H9 (cell line): ENCODE measurements around the gene ABHD14A. TPM values are rescaled to one million over a fixed set of nuclear protein-coding genes. Genes with fewer than 3 reads are reported as not detected.

Source experiments
- DNase-seq: peaks from one replicate; pipeline ENCODE4 v3.0.0-alpha.2; 2017
- H2AFZ ChIP-seq: one replicate; pipeline ENCODE4 v1.6.1; 2013; ENCODE audit warnings: mild to moderate bottlenecking, low read length, control low read depth, moderate library complexity
- H2AK5ac ChIP-seq: 2 replicates; pipeline ENCODE4 v1.6.1; 2013; ENCODE audit warnings: low read length, control low read depth, mixed read lengths; ENCODE audit not compliant: insufficient read length
- H2BK120ac ChIP-seq: one replicate; pipeline ENCODE4 v1.6.1; 2013; ENCODE audit warnings: low read depth, mild to moderate bottlenecking, low read length, control low read depth, inconsistent platforms; ENCODE audit not compliant: poor library complexity, severe bottlenecking
- H2BK12ac ChIP-seq: 2 replicates; pipeline ENCODE4 v1.6.1; 2013; ENCODE audit warnings: low read length, control low read depth, mixed read lengths, low read depth; ENCODE audit not compliant: insufficient read length
- H2BK15ac ChIP-seq: 2 replicates; pipeline ENCODE4 v1.6.1; 2013; ENCODE audit warnings: low read depth, low read length, control low read depth
- H2BK20ac ChIP-seq: one replicate; pipeline ENCODE4 v1.6.1; 2013; ENCODE audit warnings: low read depth, mild to moderate bottlenecking, low read length, control low read depth, inconsistent platforms; ENCODE audit not compliant: poor library complexity, severe bottlenecking
- H2BK5ac ChIP-seq: 2 replicates; pipeline ENCODE4 v1.6.1; 2013; ENCODE audit warnings: low read length, control low read depth, mixed read lengths; ENCODE audit not compliant: insufficient read length
- H3K14ac ChIP-seq: 2 replicates; pipeline ENCODE4 v1.6.1; 2013; ENCODE audit warnings: low read length, control low read depth; ENCODE audit not compliant: insufficient read depth
- H3K18ac ChIP-seq: 2 replicates; pipeline ENCODE4 v1.6.1; 2013; ENCODE audit warnings: low read depth, mild to moderate bottlenecking, mixed read lengths, low read length, control low read depth; ENCODE audit not compliant: insufficient read length
- H3K23ac ChIP-seq: 2 replicates; pipeline ENCODE4 v1.6.1; 2013; ENCODE audit warnings: low read length, control low read depth, mixed read lengths, low read depth; ENCODE audit not compliant: insufficient read length
- H3K23me2 ChIP-seq: 2 replicates; pipeline ENCODE4 v1.6.1; 2013; ENCODE audit warnings: low read depth, mild to moderate bottlenecking, mixed read lengths, low read length, control low read depth; ENCODE audit not compliant: insufficient read length, poor library complexity, severe bottlenecking
- H3K27ac ChIP-seq: 2 replicates; pipeline ENCODE4 v1.5.1; 2013; ENCODE audit warnings: low read length, control low read depth, mixed read lengths, low read depth; ENCODE audit not compliant: insufficient read length
- H3K27me3 ChIP-seq: 2 replicates; pipeline ENCODE4 v1.6.1; 2013; ENCODE audit warnings: low read length, control low read depth, inconsistent platforms; ENCODE audit not compliant: insufficient read depth
- H3K4ac ChIP-seq: 2 replicates; pipeline ENCODE4 v1.6.1; 2013; ENCODE audit warnings: low read depth, mild to moderate bottlenecking, control low read depth, inconsistent platforms, low read length, moderate library complexity
- H3K4me1 ChIP-seq: 2 replicates; pipeline ENCODE4 v1.6.1; 2013; ENCODE audit warnings: low read length, control low read depth, inconsistent platforms; ENCODE audit not compliant: insufficient read depth
- H3K4me2 ChIP-seq: 2 replicates; pipeline ENCODE4 v1.6.1; 2013; ENCODE audit warnings: low read length, control low read depth, mixed read lengths; ENCODE audit not compliant: insufficient read length, insufficient read depth
- H3K56ac ChIP-seq: 2 replicates; pipeline ENCODE4 v1.6.1; 2013; ENCODE audit warnings: low read depth, mild to moderate bottlenecking, mixed read lengths, low read length, control low read depth; ENCODE audit not compliant: insufficient read length
- H3K79me1 ChIP-seq: 2 replicates; pipeline ENCODE4 v1.6.1; 2013; ENCODE audit warnings: low read depth, mild to moderate bottlenecking, moderate library complexity, low read length, control low read depth, inconsistent platforms; ENCODE audit not compliant: insufficient read depth, poor library complexity, severe bottlenecking
- H3K79me2 ChIP-seq: 2 replicates; pipeline ENCODE4 v1.6.1; 2013; ENCODE audit warnings: low read length, control low read depth, inconsistent platforms; ENCODE audit not compliant: insufficient read depth
- H3K9ac ChIP-seq: 2 replicates; pipeline ENCODE4 v1.6.1; 2013; ENCODE audit warnings: low read length, control low read depth, mixed read lengths; ENCODE audit not compliant: insufficient read length; ENCODE audit errors: extremely low read depth
- H3K9me3 ChIP-seq: one replicate; pipeline ENCODE4 v1.6.1; 2013; ENCODE audit warnings: low read depth, low read length, inconsistent platforms; ENCODE audit not compliant: control insufficient read depth
- H3T11ph ChIP-seq: one replicate; pipeline ENCODE4 v1.6.1; 2013; ENCODE audit warnings: mild to moderate bottlenecking, low read length, control low read depth, inconsistent platforms
- H4K20me1 ChIP-seq: one replicate; pipeline ENCODE4 v1.6.1; 2013; ENCODE audit not compliant: control insufficient read depth, insufficient read length, insufficient read depth
- H4K5ac ChIP-seq: 2 replicates; pipeline ENCODE4 v1.6.1; 2013; ENCODE audit warnings: low read depth, mild to moderate bottlenecking, mixed read lengths, low read length, control low read depth; ENCODE audit not compliant: insufficient read length
- H4K8ac ChIP-seq: replicated peaks from 2 replicates; pipeline ENCODE4 v1.6.1; 2013; ENCODE audit warnings: low read length, control low read depth, mixed read lengths, low read depth; ENCODE audit not compliant: insufficient read length
- H4K91ac ChIP-seq: 2 replicates; pipeline ENCODE4 v1.6.1; 2013; ENCODE audit warnings: low read depth, mild to moderate bottlenecking, moderate library complexity, mixed read lengths, low read length, control low read depth; ENCODE audit not compliant: insufficient read length
- H3K27ac Mint-ChIP-seq, 3 experiments: 2 replicates in 2 of 3; 3 replicates in 1 of 3; pipeline ENCODE4 v1.8.0; 2020 to 2021; ENCODE audit warnings: mixed read lengths in 3 of 3, mild to moderate bottlenecking in 1 of 3, moderate library complexity in 1 of 3
- H3K27me3 Mint-ChIP-seq: 2 replicates; pipeline ENCODE4 v1.8.0; 2021; ENCODE audit warnings: low read depth, mild to moderate bottlenecking, moderate library complexity, mixed read lengths
- H3K36me3 Mint-ChIP-seq, 3 experiments: 2 replicates in 2 of 3; 3 replicates in 1 of 3; pipeline ENCODE4 v1.8.0; 2020 to 2021; ENCODE audit warnings: low read depth in 3 of 3, mixed read lengths in 3 of 3; ENCODE audit not compliant: insufficient read depth in 1 of 3
- H3K4me1 Mint-ChIP-seq, 2 experiments: 2 replicates each; pipeline ENCODE4 v1.8.0; 2020; ENCODE audit warnings: mixed read lengths in 2 of 2
- H3K4me3 Mint-ChIP-seq, 2 experiments: 2 replicates in 1 of 2; 3 replicates in 1 of 2; pipeline ENCODE4 v1.8.0; 2020 to 2021; ENCODE audit warnings: mild to moderate bottlenecking in 2 of 2, mixed read lengths in 2 of 2, moderate library complexity in 1 of 2
- H3K9me3 Mint-ChIP-seq, 2 experiments: 2 replicates in 1 of 2; 3 replicates in 1 of 2; pipeline ENCODE4 v1.8.0; 2020; ENCODE audit warnings: mild to moderate bottlenecking in 2 of 2, mixed read lengths in 2 of 2, moderate library complexity in 1 of 2
- WGBS: extraction: QIAGEN DNeasy Blood & Tissue Kit; methylation state at CpG from one replicate; pipeline ENCODE4 v1.1.7; 2013; ENCODE audit warnings: missing lambda C conversion rate, low lambda C conversion rate, mixed read lengths; ENCODE audit not compliant: insufficient read length; ENCODE audit errors: extremely low coverage; 5-methylcytosine and 5-hydroxymethylcytosine counted together
- total RNA-seq: library from RNA; stranded (reverse); gene quantifications from 2 replicates; pipeline ENCODE4 v1.2.1, GENCODE V29; 2021
- TF ChIP-seq, protein P1 (sequence below): fragments of 200-600 bp; sonication (generic); conservative IDR thresholded peaks from 3 replicates; pipeline ENCODE4 v1.8.0; 2021; ENCODE audit warnings: antibody characterized with exemption, mild to moderate bottlenecking

Gene ABHD14A
- total RNA-seq, 1 experiment from 2014 or later = 3.1 TPM

- H2BK12ac ChIP-seq = no peak overlapping the region
- H4K20me1 ChIP-seq = peaks cover 2% of the 10 kb centered on the region
- H4K5ac ChIP-seq = no peak overlapping the region
- no peak for DNase-seq
- H3K4me1 ChIP-seq = peaks cover 7% of the 10 kb centered on the region
- no peak overlapping the region for H3K18ac ChIP-seq
- H3K23me2 ChIP-seq = peaks cover 11% of the 10 kb centered on the region
- no peak overlapping the region for H2BK5ac ChIP-seq
- H4K8ac ChIP-seq = no peak overlapping the region
- no peak overlapping the region for H2BK120ac ChIP-seq
- Mint-ChIP-seq H3K36me3 (peaks cover 19 to 21% (median 20%) of the 10 kb centered on the region in 3 experiments), H3K4me3 (no peak overlapping the region), H3K9me3 (no peaks in the 10 kb centered on the region; a peak in 1 of 5 replicates), H3K4me1 (peaks cover 33 to 43% of the 10 kb centered on the region in 2 experiments), H3K27me3 (peaks cover 4% of the 10 kb centered on the region), H3K27ac (no peak overlapping the region)
- H3K4me2 ChIP-seq = no peak overlapping the region
- TF ChIP-seq, protein P1, sequence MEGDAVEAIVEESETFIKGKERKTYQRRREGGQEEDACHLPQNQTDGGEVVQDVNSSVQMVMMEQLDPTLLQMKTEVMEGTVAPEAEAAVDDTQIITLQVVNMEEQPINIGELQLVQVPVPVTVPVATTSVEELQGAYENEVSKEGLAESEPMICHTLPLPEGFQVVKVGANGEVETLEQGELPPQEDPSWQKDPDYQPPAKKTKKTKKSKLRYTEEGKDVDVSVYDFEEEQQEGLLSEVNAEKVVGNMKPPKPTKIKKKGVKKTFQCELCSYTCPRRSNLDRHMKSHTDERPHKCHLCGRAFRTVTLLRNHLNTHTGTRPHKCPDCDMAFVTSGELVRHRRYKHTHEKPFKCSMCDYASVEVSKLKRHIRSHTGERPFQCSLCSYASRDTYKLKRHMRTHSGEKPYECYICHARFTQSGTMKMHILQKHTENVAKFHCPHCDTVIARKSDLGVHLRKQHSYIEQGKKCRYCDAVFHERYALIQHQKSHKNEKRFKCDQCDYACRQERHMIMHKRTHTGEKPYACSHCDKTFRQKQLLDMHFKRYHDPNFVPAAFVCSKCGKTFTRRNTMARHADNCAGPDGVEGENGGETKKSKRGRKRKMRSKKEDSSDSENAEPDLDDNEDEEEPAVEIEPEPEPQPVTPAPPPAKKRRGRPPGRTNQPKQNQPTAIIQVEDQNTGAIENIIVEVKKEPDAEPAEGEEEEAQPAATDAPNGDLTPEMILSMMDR = no peak
- no CpG with 5 or more reads among the region's 7 CpGs for WGBS
- no peak overlapping the region for H3K56ac ChIP-seq
- H3K9me3 ChIP-seq = no peaks in the 10 kb centered on the region
- H2AFZ ChIP-seq = no peak overlapping the region
- H3K27ac ChIP-seq = no peak overlapping the region
- no peak overlapping the region for H2BK20ac ChIP-seq
- peaks cover 10% of the 10 kb centered on the region; the same call in 1 of the 2 replicates for H3K79me2 ChIP-seq
- no peak overlapping the region for H3K4ac ChIP-seq
- H3T11ph ChIP-seq = no peak overlapping the region
- no peaks in the 10 kb centered on the region for H3K27me3 ChIP-seq
- no peak overlapping the region for H3K9ac ChIP-seq
- H3K14ac ChIP-seq = no peak overlapping the region
- H4K91ac ChIP-seq = no peak overlapping the region
- no peak overlapping the region for H2BK15ac ChIP-seq
- H2AK5ac ChIP-seq = no peak overlapping the region
- H3K79me1 ChIP-seq = peaks cover 7% of the 10 kb centered on the region
- no peak overlapping the region for H3K23ac ChIP-seq
Measured at GRCh38 chr3:51998774-51999173, 23.9 kb downstream of the ABHD14A start.
